Measurements from ENCODE around the gene PMFBP1.
"Not testable (repeated sequence)": the region's sequence is repeated elsewhere in the genome, so short reads cannot be mapped to it uniquely, and the experiment has no call there.

The PMFBP1 gene

DNA sequence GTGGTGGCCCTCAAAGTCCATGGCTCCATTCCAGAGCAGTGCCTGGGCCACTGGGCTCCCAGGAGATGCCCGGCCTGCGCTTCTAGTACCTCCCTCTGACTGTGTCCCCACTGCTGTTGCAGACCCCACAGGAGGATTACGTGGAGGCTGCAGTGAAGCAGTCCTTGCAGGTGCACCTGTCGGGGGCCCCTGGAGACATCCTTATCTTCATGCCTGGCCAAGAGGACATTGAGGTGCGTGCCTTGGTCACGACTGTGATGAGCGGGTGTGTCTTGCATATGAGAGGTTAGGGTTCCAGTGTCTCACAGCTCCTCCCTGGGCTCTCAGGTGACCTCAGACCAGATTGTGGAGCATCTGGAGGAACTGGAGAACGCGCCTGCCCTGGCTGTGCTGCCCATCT is 67.0 kb downstream of the PMFBP1 start:
- no peak for DNase-seq

DNA sequence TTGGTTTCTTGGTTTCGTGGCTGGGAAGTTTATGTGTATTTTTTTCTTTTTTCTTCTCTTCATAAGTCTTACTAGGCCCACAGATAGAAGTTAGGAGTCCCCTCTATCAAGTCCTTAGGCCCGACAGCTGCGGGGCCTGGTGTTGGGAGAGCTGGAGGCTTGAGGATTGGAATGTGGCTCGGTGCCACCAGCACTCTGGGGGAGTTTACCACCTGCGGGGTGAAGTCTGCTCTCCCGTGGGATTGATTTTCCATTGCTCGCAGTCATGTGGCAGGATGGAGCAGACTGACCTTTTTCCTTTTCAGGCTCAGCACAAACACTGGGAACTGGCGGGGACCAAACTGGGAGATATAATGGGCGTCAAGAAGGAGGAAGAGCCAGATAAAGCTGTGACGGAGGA is 70.8 kb downstream of the PMFBP1 start:
- DNase-seq: no peak

DNA sequence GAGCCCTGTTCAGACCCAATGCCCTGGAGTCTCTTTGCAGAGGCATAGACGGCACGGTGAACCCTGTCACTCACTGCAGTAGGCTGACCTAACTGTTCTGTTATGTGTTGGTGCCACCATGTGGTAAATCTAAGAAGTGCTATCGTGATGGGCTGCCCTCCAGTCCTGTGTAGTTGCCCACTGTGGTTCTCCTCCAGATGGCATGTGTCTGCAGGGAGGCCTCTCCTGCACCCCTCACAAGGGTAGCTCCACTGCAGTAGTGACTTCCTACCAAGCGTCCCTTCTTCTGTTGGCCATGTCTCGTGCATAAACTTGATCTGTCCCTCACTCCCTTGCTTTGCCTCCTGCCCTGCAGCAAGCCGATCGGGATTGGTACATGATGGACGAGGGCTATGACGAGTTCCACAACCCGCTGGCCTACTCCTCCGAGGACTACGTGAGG is 72.6 kb downstream of the PMFBP1 start:
- DNase-seq: peak; percentile 37

DNA sequence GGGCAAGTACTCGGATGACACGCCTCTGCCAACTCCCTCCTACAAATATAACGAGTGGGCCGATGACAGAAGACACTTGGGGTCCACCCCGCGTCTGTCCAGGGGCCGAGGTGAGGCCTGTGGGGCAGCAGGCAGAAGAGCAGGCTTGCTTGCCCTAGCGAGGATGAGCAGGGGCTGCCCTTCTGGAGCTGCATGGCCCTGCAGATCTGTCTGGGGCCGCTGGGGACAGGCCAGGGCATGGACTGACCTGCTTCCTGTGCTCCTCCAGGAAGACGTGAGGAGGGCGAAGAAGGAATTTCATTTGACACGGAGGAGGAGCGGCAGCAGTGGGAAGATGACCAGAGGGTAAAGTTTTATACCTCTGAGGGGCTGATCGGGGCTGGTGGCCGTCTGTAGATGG is 73.0 kb downstream of the PMFBP1 start:
- no peak for DNase-seq

DNA sequence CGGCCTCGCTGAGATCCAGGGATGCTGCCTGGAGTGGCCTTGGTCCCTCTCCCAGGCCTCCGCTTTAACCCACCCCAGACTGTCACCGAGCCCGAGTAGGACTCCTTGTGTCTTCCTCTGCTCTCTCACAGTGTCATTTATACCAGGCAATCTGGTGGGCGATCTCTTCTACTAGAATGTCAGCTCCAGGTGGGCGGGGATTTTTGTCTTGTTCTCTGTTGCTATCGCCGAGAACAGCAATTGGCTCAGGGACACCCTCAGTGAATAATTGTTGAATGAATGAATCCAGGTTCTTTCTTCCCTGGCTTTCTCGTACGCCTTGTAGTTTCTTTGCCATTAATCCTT is 77.7 kb downstream of the PMFBP1 start:
- DNase-seq: peak; percentile 68

DNA sequence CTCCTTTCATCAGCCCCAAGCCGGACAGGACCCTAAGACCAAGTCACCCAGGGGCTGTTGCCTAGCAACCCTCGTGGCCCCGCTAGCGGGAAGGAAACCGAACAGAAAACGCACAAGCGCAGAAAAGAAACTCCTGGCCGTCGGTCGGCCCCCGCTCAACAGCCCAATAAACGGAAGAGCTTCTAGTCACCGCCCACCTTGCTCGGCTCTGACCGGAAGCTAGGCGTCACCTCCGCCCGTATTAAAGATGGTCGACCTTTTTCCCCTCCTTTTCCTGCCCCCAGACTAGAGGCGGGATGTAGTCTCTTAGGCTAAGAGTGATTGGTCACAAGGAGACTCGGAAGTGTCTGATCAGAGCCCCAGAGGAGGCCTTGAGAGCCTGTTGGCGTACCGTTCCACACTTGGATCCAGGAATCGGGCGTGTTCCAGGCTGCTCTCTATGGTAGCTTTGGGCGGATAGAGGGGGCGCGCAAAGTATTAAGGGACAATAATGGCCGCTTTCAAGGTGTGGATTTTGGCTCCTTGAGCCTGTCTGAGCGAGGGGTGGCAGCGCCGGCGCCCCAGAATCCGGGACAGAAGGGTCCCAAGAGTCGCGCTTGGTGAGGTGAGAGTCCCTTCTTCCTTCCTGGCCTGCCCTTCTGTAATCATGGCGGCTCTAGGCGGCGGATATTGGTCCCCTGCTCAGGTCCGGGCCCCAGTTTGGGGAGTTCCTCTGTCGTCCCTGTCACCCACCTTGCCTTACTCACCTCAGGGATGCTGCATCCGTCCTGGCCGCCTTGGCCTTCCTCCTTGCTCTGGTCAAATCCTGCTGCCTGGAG is 78.3 kb downstream of the PMFBP1 start, which contains the start of the genes DHX38 and TXNL4B:
Gene DHX38 (plus strand): TSS at position 400 of the 818 bp plus-strand sequence. CDS start 2,311 bp downstream, outside the sequence.
Gene TXNL4B (minus strand): TSS at position 173 of the 818 bp plus-strand sequence. CDS start 2,871 bp downstream, outside the sequence.
- DNase-seq: peak; percentile 90

DNA sequence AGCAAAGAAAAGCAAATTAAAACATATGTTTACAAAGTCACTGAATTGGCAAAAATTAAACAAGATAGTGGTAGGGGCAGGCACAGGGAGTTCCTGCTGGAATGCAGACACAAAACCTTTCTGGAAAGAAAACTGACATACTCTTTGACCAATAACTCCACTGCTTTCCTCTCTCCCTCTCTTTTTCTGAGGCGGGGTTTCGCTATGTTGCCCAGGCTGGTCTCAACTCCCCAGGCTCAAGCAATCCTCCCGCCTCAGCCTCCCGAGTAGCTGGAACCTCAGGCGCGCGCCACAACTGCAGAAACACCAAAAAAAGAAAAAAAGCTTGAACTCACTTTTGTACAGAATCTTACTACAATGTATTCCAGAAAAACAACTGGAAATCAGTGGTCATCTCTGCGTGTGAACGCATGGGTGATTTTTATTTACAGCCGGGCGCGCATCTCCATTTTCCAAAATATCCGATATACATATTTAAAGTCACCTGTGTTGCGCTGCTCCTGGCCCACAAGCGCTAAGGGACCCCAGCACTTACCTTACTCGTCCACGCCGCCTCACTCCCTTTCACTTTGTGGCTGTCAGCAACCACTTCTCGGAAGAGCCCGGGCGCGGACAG is 79.0 kb downstream of the PMFBP1 start:
- DNase-seq: no peak

DNA sequence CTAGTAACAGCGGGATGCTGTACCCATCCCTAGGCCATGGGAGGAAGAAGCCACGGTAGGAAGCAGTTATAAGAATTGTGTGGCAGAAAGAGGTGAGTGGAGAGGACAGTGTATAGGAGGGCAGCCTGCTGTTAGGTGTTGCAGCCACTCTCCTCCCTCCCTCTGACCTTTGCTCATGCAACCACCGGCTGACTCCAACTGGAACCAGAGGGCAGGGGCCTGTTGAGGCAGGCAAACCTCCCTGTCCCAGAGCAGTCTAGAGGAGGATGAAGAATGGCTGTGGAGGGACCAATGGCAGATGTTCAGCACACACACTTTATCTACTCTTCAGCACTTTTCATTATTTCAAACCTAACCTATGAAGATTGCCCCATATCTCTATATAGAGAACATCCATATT is 80.7 kb downstream of the PMFBP1 start:
- DNase-seq: no peak

DNA sequence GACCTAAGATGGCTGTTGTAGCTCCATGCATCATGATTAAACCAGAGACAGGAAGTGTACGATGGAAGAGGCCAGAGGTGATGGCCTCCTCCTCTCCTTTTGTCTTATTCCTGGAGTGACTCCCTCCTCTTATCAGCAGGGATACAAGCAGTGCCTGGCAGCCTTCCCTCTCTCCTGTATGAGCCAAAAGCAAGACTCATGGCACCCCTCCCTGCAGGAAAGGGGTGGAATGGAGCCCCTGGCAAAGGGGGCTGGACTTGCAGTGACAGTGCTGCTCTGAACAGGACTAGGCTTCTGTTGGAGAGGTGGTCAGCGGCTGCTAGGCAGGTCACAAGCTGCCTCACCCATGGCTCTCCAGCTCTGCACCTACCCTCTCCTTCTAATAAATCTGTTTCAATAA is 87.0 kb downstream of the PMFBP1 start:
- DNase-seq: no peak

DNA sequence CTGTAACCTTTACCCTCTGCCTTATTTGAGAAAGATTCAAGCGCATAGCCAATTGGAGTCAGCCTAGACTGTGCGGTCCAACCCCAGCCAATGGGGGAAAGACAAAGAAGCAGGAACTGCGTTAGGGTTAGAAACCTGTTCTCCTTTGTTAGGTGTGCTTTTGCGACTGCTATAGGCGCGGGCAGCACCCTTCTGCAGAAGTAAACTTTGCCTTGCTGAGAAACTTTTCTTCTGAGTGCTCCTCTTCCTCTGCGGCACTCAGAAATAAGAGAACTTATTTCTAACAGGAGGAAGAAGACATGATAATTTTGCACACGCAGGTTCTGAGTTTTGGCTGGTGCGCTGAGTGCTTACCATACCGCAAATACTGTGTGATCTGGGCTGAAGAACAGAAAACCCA is 87.5 kb downstream of the PMFBP1 start:
- no peak for DNase-seq

DNA sequence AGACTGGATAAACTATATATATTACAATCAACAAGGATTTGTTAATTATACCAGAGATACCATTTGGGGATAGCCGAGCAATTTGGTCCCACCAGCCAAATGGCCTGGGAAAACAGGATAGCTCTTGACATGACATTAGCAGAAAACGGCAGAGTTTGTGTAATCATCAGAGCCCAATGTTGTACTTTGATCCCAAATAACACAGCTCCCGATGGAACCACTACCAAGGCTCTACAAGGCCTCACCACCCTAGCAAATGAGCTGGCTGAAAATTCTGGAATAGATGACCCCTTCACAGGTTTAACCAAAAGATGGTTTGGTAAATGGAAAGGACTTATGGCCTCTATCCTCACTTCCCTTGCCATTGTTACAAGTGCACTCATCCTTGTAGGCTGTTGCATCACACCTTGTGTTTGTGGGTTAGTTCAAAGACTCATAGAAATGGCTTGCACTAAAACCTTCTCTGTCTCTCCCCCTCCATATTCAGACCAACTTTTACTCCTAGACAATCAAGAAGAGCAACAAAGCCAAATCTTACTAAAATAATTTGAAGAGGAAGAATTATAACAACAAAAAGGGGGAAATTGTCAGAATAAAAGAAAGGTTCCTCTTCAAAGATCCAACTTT is 88.1 kb downstream of the PMFBP1 start:
- no peak for DNase-seq

DNA sequence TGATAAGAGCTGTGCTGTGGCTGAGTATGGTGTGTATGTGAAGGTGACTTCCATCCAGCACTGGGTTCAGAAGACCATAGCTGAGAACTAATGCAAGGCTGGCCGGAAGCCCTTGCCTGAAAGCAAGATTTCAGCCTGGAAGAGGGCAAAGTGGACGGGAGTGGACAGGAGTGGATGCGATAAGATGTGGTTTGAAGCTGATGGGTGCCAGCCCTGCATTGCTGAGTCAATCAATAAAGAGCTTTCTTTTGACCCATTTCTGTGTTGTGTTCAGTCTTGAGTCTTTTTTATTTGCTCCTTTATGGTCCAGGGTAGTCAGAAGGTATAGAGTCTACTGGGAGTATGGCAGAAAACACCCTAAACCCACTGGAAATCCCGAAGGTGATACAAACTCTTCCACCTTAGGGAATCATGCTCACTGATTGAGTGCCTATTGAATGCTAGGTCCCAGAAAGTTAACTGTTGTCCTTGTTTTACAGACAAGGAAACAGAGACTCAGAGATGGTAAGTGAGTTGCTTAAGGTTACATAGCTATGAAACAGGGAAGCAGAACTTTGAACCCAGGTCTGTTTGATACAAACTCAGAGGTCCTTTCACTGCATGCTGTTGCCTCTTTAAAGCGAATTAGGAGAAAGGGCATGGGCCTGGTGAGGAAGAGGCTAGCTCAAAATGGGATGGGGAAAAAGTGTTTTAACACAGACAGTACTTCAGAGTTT is 94.8 kb downstream of the PMFBP1 start:
- DNase-seq: not testable (repeated sequence)

DNA sequence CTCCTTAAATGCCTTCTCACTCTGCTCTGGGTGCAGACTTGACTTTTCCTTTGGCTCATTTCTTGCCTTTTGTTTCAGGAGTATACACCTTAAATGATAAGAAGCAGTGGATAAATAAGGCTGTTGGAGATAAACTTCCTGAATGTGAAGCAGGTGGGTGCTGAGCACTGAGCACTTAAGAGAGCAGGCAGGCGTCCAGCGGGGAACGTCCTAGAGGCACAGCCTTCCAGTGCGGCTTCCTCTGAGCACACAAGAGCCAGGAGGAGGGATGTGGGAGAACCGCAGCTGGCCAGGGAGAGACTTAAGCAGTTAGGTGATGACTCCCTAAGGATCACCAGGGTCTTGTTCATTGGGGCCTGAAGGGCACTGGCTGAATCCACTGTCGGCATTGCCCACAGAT is 96.9 kb downstream of the PMFBP1 start:
- DNase-seq: not testable (repeated sequence)

DNA sequence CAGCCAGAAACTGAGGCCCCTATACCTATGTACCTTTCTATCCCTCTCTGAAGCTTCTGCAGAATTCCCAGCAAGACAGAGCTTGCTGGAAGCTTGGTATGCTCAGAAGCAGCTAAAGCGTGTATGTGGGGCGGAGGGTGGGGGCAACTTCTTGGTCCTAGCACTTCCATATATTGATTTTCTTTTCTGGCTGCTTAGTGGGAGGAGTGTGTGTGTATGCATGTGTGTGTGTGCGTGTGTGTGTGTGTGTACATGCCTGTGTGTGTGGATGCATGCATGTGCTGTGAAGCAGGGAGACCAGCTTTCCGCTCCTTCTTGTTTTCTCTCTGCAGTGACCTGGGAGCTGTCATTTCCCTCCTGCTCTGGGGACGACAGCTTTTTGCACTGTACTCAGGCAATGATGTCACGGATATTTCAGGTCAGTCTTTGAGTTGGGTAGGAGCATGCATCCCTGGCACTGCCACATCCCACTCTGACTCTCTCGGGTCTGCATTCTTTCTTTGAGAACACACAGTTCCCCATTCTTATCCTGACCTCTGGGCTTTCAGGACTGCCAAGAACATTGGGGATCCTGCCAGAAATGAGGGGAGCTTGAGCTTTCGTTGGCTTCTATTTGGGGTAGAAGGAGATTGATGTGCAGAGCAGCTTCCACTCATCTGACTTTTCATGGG is 98.3 kb downstream of the PMFBP1 start:
- DNase-seq: no peak

DNA sequence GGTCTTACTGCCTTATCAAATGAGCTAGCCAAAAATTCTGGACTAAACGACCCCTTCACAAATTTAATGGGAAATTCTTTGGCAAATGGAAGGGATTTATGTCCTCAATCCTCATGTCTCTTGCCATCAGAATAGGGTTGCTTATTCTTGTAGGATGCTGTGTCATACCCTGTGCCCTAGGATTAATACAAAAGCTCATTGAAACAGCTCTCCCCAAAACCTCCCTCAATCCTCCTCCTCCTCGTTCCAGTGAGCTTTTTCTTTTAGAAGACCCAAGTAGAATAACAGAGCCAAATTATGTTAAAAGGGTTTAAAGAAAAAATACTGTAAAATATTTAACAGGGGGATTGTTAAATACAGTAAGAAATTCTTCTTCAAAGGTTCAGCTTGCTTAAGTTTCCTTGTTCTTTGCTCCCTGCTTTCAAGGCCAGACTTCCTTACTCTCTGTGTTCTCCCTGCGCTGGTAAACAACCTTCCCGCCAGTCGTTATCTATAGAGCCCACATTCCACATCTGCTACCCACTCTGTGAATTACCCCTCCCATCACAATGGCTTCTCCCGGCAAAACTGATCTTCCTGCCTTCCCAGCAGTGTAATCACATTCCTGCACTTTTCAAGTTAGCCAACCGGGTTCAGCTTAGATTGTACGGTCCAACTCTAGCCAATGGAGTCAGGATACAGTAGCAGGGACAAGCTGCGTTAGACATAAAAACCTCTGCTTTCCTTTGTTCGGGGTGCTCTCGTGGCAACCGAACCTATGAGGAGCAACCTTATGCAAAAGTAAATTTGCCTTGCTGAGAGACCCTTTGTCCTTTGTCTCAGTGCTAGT is 99.2 kb downstream of the PMFBP1 start:
- DNase-seq: no peak
